HCEC 1CT (cell line): Measurements from ENCODE around the gene STK11IP.

Experiments
- DNase-seq: peaks from one replicate; pipeline ENCODE4 v3.0.0-alpha.2; 2017

Gene STK11IP, protein sequence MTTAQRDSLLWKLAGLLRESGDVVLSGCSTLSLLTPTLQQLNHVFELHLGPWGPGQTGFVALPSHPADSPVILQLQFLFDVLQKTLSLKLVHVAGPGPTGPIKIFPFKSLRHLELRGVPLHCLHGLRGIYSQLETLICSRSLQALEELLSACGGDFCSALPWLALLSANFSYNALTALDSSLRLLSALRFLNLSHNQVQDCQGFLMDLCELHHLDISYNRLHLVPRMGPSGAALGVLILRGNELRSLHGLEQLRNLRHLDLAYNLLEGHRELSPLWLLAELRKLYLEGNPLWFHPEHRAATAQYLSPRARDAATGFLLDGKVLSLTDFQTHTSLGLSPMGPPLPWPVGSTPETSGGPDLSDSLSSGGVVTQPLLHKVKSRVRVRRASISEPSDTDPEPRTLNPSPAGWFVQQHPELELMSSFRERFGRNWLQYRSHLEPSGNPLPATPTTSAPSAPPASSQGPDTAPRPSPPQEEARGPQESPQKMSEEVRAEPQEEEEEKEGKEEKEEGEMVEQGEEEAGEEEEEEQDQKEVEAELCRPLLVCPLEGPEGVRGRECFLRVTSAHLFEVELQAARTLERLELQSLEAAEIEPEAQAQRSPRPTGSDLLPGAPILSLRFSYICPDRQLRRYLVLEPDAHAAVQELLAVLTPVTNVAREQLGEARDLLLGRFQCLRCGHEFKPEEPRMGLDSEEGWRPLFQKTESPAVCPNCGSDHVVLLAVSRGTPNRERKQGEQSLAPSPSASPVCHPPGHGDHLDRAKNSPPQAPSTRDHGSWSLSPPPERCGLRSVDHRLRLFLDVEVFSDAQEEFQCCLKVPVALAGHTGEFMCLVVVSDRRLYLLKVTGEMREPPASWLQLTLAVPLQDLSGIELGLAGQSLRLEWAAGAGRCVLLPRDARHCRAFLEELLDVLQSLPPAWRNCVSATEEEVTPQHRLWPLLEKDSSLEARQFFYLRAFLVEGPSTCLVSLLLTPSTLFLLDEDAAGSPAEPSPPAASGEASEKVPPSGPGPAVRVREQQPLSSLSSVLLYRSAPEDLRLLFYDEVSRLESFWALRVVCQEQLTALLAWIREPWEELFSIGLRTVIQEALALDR

DNA sequence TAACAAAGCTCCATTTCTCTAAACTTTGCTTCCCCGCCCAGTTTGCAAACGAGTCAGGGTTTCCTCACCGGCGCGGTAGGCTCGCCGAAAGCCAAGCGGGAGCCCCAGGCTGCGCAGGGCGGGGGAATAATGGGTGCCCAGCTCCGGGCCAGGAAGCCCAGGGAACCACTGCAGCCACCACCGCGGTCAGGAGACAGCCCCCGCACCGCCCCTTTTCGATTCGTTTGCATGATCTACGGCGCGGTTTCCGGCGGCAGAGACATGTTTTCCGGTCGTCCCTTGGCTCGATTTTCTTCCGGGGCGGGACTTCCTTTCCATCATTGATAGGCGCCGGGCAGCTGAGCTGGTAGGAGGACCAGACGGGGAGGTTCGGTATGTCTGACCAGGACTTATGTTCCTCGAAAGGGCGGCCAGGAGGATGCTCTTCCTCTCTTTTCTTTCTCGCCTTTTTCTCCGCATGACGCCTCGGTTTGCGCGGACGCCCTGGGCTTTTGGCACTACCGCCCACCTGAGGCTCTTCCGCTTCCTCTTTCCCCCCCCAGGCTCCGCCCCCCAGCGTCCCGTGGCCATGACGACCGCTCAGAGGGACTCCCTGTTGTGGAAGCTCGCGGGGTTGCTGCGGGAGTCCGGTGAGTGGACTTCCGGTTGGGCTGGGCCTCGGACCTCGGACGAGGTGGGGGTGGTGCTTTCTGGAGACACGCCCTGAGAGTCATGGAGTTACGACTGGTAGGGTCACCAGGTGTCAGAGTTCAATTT lies at the start of gene STK11IP:
Gene STK11IP (plus strand): TSS at position 306 of the 756 bp plus-strand sequence. CDS start 263 bp downstream, at position 569.
- peak; percentile 97 for DNase-seq

DNA sequence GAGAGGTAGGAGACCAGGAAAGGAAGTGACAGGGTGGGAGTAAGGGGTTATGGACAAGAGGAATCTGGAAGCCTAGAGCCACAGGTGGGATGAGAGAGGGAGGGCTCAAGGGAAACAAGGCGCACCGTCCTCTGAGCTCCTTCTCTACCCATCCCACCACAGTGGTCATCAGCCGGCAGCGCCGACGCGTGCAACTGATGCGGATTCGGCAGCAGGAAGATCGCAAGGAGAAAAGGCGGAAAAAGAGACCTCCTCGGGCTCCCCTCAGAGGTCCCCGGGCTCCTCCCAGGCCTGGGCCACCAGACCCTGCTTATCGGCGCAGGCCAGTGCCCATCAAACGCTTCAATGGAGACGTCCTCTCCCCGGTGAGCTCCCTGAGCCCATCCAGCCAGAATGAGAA lies 48.7 kb upstream of the STK11IP start:
- DNase-seq: no peak

DNA sequence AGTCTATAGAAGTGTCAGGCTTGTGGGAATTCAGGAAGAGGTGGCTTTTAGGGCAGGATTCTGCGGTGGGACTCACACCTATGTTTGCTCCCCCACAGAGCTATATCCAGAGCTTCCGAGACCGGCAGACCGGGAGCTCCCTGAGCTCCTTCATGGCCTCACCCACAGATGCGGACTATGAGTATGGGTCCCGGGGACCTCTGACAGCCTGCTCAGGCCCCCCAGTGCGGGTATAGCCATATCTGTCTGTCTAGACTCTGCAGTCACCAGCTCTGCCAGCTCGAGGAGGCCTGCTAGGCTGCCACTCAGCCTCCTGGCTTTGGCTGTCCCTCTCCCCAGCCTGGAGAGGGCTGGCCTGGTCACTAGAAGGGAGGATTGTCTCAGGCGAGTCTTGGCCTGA lies 48.0 kb upstream of the STK11IP start:
- no peak for DNase-seq

DNA sequence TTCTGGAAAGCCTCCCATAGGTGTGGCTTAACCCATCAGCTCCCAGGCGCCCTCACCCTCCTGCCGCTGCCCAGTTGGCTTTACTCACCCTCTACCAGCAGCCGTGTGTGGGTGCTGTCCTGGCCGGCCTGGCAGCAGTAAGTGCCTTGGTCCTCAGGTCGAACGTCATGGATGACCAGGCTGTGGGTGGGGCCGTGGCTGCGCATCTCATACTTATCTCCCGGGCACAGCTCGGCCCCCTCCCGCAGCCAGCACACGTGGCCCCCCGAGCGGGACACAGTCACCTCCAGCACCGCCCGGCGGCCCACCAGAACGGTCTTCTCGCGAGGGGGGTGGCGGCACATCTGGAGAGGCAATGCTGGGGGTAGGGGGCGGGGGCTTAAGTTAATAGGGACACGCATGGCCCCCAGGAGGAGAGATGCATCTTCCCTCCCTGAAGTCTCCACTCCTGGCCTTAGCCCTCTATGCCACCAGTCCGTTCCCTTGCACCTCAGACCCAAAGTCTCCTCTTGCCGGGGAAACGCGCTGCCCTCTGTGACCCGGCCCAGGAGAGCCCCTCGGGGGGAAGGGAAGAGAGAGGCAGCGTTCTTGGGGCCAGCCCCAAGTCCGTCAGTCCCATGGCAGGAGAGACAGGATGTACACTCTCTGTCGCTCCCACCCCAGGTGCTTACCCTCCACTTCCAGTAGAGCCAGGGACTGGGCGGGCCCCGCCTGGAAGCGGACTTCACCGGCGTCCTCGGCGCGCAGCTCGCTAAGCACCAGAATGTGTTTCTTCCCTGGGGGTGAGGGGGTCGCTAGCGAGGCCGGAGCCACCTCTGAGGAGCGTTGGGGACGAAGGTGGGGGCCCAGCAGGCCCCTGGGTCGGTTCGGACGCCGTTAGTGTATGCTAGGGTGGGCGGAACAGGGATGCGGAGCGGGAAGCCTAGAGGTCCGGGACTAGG lies 45.9 kb upstream of the STK11IP start:
- peak; percentile 26 for DNase-seq

DNA sequence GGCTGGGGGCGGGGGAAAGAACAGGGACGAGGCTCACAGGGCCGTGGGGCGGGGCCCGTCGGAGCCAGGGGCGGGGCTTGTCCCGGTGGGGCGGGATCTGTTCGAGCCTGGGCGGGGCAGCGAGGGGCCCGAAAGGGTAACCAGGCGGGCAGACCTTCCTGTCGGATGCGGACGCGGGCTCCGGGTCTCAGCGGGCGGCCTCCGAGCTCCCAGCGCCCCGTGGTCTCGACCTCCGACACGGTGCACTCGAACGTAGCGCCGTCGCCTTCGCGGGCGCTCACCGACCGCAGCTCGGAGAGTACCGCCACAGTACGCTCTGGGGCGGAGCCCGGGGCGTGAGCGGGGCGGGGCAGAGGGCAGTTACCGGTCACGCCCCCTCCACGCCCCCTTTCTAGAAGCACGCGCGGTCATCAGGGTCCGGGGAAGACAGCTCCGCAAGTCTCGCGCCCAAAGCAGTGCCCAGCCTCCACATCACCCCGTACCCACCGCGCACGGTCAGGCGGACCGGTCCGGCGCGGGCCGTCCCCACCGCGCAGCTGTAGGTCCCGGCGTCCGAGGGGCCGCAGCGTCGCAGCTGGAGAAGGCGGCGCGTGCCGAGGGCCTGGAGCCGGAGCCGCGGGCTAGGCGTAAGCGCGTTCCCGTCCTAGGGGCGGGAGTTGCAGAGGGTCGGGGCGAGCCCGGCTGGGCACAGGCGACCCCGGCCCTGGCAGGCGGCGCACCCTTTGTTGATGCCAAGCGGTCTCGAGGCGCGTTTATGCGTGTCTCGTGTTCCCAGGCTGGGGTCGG lies 45.1 kb upstream of the STK11IP start:
- DNase-seq: peak; percentile 70

DNA sequence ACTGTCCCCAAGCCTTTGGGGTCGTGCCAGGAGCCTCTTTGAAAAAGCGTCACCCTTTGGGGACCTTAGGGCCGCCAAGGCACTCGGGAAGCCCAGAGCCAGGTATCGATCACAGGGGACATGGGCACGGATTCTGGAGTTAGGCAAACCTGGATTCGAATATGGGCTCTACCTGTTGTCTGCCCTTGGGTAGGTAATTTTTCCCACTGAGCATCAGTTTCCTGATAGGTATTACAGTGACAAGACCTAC lies 44.6 kb upstream of the STK11IP start:
- DNase-seq: no peak

DNA sequence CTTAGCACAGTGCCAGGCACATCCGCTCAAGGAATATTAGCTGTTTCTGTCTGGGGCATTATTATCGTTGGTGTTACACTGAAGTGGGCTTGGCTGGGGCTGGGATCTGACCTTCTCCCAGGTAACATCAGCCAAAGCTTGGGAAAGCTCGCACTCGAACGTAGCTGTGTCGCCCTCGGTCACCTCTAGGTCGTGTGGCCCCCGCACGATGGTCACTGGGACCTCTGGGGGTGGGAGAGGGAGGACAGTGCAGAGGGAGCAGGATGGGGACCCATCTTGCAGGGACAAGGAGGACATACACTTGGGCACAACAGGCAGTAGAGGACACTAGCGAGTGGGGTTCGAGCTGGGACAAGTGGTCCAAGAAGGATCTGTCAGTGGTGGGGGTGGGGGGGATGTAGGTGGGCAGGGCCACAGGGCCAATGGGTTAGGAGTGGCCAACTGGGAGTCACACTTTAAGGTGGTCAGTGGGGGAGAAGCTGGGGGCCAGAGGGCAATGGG lies 44.1 kb upstream of the STK11IP start:
- DNase-seq: no peak

DNA sequence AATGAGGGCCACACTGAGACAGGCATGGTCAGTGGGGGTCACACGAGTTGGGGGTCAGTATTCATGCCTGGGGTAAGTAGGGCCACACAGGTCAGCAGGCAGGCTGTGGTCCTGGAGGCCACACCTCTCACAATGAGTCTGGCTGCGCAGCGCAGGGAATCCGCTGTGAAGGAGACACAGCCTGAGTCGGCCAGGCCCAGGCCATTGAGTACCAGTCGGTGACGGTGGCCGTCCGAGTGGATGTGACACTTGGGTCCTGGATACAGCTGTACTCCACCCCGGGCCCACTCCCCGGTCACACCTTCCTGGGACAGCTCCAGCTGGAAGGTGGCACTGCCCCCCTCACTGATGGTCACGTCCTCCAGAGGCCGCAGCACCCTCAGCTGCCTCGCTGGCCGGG lies 43.3 kb upstream of the STK11IP start:
- no peak for DNase-seq

DNA sequence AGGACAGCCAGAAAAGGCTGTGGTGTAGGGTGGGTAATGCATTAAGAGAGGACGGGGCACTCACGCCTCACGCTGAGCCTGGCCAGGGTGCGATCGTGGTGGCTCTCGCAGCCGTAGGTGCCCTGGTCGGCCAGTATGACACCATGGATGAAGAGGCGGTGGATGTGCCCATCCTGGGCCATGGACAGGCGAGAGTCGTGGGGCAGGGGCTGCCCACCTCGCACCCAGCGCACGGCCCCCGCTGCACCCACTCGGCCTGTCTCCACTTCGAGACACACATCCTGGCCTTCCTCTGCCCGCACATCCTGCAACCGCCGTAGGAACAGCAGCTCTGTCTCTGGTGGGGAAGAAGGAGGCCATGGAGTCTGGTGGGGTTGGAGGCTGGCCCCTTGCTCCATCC lies 41.7 kb upstream of the STK11IP start:
- DNase-seq: no peak

DNA sequence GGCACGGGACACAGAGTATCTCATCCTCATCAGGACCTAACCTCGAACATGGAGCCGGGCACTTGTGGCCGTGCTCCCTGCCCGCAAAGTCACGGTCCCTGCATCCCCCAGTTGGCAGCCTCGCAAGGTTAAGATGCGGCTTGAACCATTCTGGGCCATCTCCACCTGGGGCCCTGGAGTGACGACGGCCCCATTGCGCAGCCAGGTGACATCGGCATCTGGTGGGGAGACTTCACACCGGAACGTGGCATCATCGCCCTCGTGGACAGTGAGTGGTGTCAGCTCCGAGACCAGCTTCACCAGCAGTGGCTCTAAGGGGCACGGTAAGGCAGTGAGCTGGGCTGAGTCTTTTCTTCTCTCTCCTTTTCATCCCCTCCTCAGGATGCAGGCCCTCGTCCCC lies 41.2 kb upstream of the STK11IP start:
- no peak for DNase-seq

DNA sequence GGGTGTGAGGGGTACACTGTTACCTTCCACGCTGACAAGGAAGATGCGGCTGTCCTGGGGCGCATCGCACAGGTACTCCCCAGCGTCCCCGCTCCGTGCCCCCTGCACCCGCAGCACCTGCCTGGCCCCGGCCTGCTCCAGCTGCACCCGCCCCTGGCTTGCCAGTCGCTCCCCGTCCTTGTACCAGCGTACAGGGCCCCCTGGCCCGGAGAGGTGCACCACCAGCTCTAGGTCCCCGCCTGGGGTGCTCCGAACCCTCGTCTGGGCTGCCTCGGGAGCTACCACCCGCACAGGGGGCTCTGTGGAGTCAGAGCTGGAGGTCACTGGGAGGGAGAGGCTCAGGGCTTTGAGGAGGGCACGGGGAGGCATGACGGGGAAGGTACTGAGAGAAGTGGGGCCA lies 40.3 kb upstream of the STK11IP start:
- DNase-seq: no peak

DNA sequence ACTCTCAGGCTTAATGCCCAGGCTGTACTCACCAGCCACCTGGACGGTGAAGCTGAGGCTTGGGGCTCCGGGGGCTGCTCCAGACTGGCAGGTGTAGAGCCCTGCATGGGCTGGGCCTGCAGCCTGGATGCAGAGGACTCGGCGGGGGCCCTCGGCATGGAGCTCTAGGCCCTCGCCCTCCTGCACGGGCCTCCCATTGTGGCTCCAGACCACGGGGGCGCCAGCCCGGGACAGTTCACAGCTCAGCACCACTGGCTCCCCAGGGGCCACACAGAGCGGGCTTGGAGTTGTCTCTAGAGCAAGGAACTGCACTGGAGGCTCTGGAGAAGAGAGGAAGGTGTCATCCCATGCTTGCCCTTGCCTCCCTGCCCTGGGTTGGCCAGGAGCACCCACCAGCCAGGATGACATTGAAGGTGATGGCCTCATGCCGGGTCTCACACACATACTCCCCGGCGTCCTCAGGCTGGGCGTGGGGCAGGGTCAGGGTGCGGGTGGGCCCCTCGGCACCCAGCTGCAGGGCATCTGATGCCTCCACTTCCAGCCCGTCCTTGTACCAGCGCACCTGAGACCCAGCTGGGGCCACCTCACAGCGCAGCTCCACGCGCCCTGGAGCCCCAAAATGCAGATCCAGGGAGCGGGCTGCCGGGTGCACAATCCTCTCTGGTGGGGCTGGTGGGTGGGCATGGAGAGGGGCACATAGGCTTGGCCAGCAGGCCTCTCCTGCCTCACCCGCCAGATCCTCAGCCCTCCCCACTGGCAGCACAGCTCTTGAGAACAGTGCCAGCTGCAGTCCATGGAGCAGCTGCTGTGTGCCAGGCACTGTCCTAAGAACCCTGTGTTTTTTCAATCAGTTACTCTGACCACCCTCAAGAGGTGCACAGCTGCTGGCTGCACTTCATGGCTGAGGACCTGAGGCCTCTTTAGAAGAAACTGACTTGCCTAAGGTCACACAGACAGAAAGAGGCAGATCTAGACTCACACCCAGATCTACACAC lies 39.6 kb upstream of the STK11IP start:
- DNase-seq: no peak

DNA sequence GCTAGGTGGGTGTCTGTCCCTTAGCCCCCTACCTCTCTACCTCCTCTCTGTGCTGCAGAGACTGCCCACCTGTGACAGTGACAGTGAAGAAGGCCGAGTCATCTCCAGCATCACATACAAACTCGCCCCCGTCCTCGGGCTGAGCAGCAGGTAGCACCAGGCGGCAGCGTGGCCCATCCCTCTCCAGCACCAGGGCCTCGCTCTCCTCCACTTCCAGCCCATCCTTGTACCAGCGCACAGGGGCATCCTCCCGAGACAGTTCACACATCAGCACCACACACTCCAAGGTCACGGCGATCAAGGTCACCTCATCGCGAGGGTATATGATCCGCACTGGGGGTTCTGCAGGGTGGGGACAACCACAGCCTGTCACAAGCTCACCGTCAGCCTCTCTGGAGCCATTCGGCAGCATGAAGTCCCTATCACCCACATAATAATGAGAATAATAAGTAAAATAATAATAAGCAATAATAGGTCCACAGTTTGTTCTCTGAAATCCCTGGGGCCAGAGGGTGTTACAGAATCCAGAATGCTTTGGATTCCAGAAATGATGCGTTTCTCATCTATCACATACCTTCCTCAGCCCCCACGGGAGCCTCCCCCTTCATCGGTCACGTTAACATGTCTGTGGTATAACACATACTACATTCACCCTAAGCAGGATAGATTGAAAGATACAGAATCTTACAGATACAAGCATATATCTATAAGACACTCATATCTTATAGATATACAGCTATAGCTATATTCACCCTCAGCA lies 38.3 kb upstream of the STK11IP start:
- DNase-seq: no peak

DNA sequence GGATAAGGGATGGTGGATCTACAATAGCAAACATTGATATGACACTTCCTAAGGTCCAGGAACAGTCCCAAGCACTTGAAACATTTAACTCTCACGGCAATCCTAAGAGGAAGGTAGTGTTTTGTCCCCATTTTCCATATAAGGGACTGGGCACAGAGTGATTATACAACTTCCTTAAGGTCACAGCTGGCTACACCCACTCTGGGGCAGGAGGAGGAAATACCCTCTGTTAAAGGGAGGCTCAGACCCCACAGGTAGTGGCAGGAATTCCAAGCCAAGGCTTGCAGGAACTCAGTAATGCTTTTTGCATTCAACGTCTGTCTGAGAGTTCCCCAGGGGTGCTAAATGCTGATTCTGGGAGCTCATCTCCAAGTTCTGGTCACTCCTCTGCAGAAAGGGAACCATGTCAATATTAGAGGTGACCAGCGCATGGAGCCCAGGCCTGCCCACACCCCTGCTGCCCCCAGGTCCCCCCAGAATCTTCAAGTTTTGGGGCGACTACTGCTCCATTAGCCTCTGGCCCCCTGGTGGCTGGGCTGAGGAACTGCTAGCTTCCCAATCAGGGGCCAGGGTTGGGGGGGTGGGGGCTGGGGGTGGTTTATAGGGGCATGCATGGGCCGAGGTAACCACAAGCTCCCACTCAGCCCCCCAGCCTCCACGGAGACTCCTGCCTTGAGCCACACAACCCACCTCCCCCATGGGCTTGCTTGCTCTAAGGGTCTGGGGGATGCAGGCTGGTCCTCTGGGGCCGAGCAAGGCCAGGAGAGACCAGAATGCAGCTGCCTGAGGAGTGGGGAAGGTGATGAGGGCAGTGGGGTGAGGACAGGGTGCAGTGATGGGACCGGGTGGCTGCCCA lies 37.4 kb upstream of the STK11IP start:
- DNase-seq: no peak

DNA sequence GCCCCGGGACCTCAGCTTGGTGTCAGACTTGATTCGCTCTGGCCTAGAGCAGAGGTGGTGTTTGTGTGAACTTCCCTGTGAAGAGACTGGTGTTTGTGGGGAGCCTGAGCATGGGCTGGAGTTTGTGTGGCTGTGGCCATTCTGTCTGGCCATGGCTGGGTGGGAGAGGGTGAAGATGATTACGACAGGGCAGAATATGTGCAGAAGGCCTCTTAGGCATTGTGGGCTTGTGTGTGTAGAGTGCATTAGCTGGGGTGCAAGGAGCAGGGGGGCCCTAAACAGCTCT lies 36.8 kb upstream of the STK11IP start:
- no peak for DNase-seq

DNA sequence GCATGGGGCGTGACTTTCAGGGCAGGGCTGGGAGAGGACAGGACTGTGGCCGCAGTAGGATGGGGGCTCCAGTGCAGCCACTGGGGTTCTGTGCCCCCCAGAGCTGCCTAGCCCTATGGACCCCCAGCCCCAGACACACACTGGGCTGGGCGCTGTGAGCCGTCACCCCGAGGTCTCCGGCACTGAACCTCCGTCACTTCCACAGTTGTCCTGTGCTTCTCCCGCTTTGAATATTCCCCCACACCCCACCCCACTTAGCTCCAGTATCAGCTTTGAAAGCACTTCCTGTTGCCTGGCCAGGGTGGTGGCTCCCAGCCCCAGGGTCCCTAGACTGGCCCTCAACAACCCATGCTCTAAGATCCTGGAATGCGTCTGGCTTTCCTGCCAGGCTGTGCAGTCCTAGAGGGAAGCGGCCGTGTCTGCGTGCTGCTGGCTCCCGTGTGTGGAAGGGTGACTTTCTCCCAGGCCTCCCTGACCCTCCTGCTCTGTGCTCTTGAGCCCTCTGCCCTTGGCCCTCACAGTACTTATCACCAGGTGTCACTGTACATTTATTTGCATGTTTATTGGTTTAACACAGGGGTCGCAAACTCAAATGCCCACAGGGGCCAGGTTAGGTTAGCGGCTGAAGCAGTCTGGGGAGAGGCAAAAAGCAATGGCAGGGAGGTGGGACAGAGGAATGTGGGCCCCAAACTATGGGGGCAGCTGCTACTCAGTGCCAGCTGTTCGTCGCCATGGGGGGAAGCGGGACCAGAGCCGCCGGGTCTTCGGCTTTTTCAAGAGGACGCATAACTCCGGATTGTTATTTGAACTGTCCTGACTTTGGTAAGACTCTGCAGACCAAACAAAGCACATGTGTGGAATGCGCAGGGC lies 36.2 kb upstream of the STK11IP start:
- no peak for DNase-seq
